ENCODE results near the gene MMP28. TPM values are rescaled to one million over a fixed set of nuclear protein-coding genes. Genes with fewer than 3 reads are reported as not detected.

MMP28 gene
- total and polyA plus RNA-seq, 2 of the 4 experiments (the other 2 are of a cell fraction), result 0.18 TPM; not detected in 1

DNA sequence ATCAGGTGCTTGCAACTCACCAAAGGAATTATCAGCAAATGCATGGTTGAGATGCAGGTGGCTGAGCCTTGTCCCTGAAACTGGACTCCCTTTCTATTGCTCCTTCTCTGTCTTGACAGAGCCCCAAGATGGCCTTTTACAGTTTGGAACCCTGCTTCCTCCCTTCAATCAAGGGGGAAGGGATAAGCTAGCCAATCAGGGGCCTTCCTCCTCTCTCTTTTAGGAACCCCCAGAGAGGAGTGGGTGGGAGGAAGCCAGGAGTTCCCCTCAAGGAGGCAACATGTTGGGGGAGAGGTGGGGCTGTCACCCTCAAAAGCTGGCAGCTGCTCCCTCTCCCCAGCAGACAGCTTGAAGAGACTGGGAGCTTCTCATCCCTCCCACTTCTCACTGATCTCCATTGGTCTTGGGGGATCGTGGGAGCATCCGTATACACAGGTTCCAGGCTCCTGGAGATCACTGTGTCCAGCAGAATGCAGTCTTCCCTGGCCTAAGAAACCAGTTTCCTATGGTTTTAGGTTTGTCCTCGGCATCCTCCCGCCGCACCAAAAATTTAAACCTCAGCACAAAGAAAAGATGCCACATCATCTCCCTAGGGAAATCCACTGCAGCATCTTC is 56.8 kb downstream of the MMP28 start:
- Histone ChIP-seq H3K4me3 (ENCODE audit: insufficient read depth, low read depth, low read length) (no peak overlapping the region), H3K36me3 (ENCODE audit: control insufficient read depth, insufficient read depth, low read length) (no peaks in the 10 kb centered on the region), H2AK5ac (ENCODE audit: low read depth, low read length) (no peak overlapping the region), H3K4ac (ENCODE audit: low read depth, low read length) (no peak overlapping the region), H3K14ac (replicated peaks; ENCODE audit: low read depth, low read length) (no peak overlapping the region), H4K91ac (ENCODE audit: insufficient read depth, low read depth, low read length) (no peak overlapping the region), H2BK120ac (ENCODE audit: low read depth, low read length) (no peak overlapping the region), H3K4me2 (ENCODE audit: low read depth, low read length) (no peak overlapping the region), H3K27ac (ENCODE audit: insufficient read depth, low read length) (no peak overlapping the region), H2AK9ac (replicated peaks; ENCODE audit: low read depth, low read length, poor library complexity) (no peak overlapping the region), H4K20me1 (ENCODE audit: insufficient read depth, low read length) (peaks cover 12% of the 10 kb centered on the region), H3K79me1 (ENCODE audit: low read depth in 1 of 2, low read length in 2 of 2) (no peaks in the 10 kb centered on the region), H2AFZ (replicated peaks; ENCODE audit: low read length, poor library complexity) (no peak overlapping the region), H3K9ac (ENCODE audit: low read depth, low read length) (no peak overlapping the region), H3K27me3 (ENCODE audit: control insufficient read depth, insufficient read depth, low read length) (peaks cover 39% of the 10 kb centered on the region), H3K23ac (ENCODE audit: low read depth, low read length) (no peak overlapping the region), H2BK5ac (ENCODE audit: low read depth, low read length, poor library complexity, severe bottlenecking) (no peak overlapping the region), H3K9me1 (ENCODE audit: insufficient read depth, low read length) (peaks cover under 1% of the 10 kb centered on the region; the same call in 1 of the 2 replicates), H3K56ac (ENCODE audit: extremely low read depth, insufficient read depth, low read length) (no peak overlapping the region), H2BK20ac (ENCODE audit: low read depth, low read length) (no peak overlapping the region), H4K8ac (ENCODE audit: low read depth in 2 of 2, low read length in 2 of 2) (no peak overlapping the region), H3K9me3 (ENCODE audit: control insufficient read depth, insufficient read depth, low read length) (no peaks in the 10 kb centered on the region), H3K4me1 (ENCODE audit: control insufficient read depth, insufficient read depth, low read length) (no peaks in the 10 kb centered on the region), H3K18ac (ENCODE audit: low read depth, low read length) (no peak overlapping the region), H4K5ac (ENCODE audit: low read depth, low read length) (no peak overlapping the region), H2BK15ac (ENCODE audit: low read depth, low read length) (no peak overlapping the region)
- in situ Hi-C loops (cut with MboI; ENCODE audit: low sequenced_read_pairs) (loop anchor here (25.0 kb wide), 1 partner anchor 376 kb away; the partner anchor contains the start of gene SLFN11), intact Hi-C loops (cut with micrococcal nuclease) (no loop called here), dilution Hi-C loops (cut with HindIII; ENCODE audit: low sequenced_read_pairs, unreplicated experiment) (no loop called here)
- no peak for DNase-seq
- WGBS, 2 experiments (ENCODE audit: extremely low coverage in 2 of 2, insufficient read length in 1 of 2), result no CpG with 5 or more reads among the region's 5 CpGs
- ChIA-PET CTCF (no interaction called here), POLR2A (ENCODE audit: unreplicated experiment) (no interaction called here)
- no TSS peak for BruUV-seq (replicated peaks)
- no peak for TF ChIP-seq RFX5 (IDR thresholded peaks at IDR 0.05; ENCODE audit: low read depth, low read length)
- TF ChIP-seq RAD21 (IDR thresholded peaks at IDR 0.05; ENCODE audit: low read length), result no peak
- TF ChIP-seq FOS (IDR thresholded peaks at IDR 0.05; ENCODE audit: low read depth, low read length), result no peak
- TF ChIP-seq, protein P1, sequence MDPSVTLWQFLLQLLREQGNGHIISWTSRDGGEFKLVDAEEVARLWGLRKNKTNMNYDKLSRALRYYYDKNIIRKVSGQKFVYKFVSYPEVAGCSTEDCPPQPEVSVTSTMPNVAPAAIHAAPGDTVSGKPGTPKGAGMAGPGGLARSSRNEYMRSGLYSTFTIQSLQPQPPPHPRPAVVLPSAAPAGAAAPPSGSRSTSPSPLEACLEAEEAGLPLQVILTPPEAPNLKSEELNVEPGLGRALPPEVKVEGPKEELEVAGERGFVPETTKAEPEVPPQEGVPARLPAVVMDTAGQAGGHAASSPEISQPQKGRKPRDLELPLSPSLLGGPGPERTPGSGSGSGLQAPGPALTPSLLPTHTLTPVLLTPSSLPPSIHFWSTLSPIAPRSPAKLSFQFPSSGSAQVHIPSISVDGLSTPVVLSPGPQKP (IDR thresholded peaks at IDR 0.05; ENCODE audit: borderline replicate concordance, low read depth, low read length), result no peak
- TF ChIP-seq CHD1 (IDR thresholded peaks at IDR 0.05; ENCODE audit: low read depth, low read length), result no peak
- TF ChIP-seq BHLHE40 (IDR thresholded peaks at IDR 0.05; ENCODE audit: low read depth, low read length), result no peak
- ATAC-seq (ENCODE audit: low read depth), result no peak

All from IMR-90 (cell line).